Measurements from ENCODE around the gene DLG2. TPM values are rescaled to one million over a fixed set of nuclear protein-coding genes. Genes with fewer than 3 reads are reported as not detected.
"Not testable (repeated sequence)": the region's sequence is repeated elsewhere in the genome, so short reads cannot be mapped to it uniquely, and the experiment has no call there.

DLG2 gene
- total RNA-seq, 1 experiment from 2014 or later: 0.17 TPM

GRCh38 chr11:85236211-85236610, 390.9 kb downstream of the DLG2 start:
- no peak for DNase-seq (ENCODE audit: low read depth)

- no peak for DNase-seq (ENCODE audit: low read depth)
Measured at GRCh38 chr11:85232559-85232958, 394.6 kb downstream of the DLG2 start.

DNA sequence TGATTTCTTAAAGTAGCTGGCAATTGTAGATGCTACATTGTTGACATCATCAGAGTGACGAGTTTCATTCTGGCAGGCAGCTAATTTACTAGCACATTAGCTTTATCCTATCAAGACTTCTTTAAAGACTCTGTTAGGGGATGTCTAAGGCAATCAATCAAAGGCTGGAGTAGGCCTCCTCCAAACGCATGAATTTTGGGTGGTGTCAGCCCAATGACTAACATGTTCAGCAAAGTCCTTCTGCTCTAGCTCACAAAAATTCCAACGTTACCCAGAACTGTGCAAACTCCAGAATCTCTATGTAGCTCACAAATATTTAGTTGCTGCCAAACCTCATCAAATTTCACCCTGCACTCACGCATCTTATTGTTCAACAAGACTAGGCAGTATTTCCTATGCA, 395.6 kb downstream of the DLG2 start:
- no peak for DNase-seq (ENCODE audit: low read depth)

DNA sequence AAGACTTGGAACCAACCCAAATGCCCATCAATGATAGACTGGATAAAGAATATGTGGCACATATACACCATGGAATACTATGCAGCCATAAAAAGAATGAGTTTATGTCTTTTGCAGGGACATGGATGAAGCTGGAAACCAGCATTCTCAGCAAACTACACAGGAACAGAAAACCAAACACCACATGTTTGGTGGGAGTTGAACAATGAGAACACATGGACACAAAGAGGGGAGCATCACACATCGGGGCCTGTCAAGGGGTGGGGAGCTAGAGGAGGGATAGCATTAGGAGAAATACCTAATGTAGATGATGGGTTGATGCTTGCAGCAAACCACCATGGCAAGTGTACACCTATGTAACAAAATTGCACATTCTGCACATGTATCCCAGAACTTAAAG, 397.4 kb downstream of the DLG2 start:
- DNase-seq (ENCODE audit: low read depth): not testable (repeated sequence)

- DNase-seq (ENCODE audit: low read depth): no peak
Measured at GRCh38 chr11:85196968-85197367, 430.2 kb downstream of the DLG2 start.

DNA sequence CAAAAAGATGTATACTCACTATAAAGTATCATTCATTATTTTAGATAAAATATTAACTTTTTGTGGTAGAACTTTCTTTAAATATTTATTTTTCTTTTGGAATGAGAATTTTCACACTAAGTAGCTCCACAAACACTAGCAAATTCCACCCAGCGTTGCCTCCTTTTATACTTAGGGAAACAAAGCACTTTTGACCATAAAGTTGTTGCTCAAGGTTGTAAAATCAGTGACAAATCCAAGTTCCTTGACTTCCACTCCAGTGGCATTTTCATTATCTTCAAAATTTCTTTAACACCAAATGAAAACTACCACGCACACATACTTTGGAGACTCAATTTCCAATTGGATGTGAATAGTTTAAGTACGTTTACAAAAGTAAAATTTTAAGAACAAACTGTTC, 431.2 kb downstream of the DLG2 start:
- no peak for DNase-seq (ENCODE audit: low read depth)

- no peak for DNase-seq (ENCODE audit: low read depth)
Measured at GRCh38 chr11:85187992-85188391, 439.2 kb downstream of the DLG2 start.

- DNase-seq (ENCODE audit: low read depth): no peak
Measured at GRCh38 chr11:85184721-85185120, 442.4 kb downstream of the DLG2 start.

DNA sequence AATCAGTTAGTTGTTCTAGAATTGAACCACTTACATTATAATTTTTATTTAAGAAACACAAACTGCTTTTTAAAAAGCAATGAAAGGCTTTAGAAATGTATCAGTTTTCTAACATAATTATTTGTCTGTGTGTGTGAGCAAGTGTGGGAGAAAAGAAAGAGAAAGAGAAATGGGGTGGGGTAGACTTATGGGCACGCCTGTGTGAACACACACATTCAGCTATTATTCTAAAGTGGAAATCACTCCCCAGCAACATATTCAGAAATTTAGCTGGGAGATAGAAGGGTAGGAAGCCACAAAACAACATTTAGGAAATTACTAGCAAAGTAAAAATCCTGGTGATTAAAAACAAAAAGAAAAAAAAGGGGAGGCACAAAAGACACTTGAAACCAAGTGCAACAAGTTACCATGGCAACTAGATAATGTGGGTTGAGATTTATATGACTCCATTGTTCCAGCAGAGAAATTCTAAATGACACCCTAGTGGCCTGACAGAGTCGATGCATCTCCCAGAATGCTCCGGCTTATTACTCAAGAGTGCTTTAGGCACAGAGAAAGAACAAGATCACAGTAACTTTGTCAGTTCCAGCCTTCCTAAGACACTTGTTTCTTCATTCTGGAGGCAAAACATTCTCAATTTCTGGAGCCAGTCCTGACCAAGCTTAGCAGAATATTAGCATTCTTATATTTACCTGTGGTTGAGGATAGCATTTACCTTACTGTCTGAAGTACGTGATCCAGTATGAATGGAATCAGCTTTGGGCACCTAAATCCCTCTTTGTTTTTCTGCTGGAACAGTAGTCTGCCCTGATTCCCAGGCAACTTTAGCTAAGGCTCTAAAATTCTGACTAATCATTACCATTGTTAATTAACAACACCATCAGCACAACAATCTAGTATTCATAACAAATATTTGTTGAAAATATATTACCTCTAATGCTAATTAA, 444.4 kb downstream of the DLG2 start:
- DNase-seq (ENCODE audit: low read depth): peak; percentile 1

GRCh38 chr11:85180528-85180927, 446.6 kb downstream of the DLG2 start:
- DNase-seq (ENCODE audit: low read depth): no peak

- DNase-seq (ENCODE audit: low read depth): no peak
Measured at GRCh38 chr11:85171648-85172257, 455.4 kb downstream of the DLG2 start.

GRCh38 chr11:85170184-85170583, 457.0 kb downstream of the DLG2 start:
- no peak for DNase-seq (ENCODE audit: low read depth)

DNA sequence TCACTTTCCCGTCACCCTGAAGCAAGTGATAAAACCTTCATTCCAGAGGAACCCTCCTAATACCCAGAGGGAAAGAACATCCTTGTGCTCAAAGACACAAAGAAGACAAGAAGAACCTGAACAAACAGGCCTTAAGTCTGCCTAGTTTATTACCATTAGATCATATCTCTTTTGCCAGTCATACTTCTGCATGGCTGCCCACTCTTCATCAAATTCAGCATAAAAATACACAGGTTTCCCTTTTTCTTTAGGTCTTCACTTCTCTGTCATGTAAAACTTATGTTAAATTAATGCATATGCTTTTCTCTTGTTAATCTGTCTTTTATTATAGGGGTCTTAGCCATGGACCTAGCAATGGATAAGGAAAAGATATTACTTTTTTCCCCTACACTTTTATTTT, 459.7 kb downstream of the DLG2 start:
- DNase-seq (ENCODE audit: low read depth): no peak

- no peak for DNase-seq (ENCODE audit: low read depth)
Measured at GRCh38 chr11:85167038-85167437, 460.1 kb downstream of the DLG2 start.

GRCh38 chr11:85165819-85166218, 461.3 kb downstream of the DLG2 start:
- DNase-seq (ENCODE audit: low read depth): no peak

- no peak for DNase-seq (ENCODE audit: low read depth)
Measured at GRCh38 chr11:85164743-85165142, 462.4 kb downstream of the DLG2 start.

GRCh38 chr11:85154294-85154693, 472.9 kb downstream of the DLG2 start:
- no peak for DNase-seq (ENCODE audit: low read depth)

GRCh38 chr11:85137597-85137996, 489.5 kb downstream of the DLG2 start:
- DNase-seq (ENCODE audit: low read depth): no peak

- DNase-seq (ENCODE audit: low read depth): no peak
Measured at GRCh38 chr11:85133636-85134035, 493.5 kb downstream of the DLG2 start.

- no peak for DNase-seq (ENCODE audit: low read depth)
Measured at GRCh38 chr11:85132851-85133585, 494.1 kb downstream of the DLG2 start.

DNA sequence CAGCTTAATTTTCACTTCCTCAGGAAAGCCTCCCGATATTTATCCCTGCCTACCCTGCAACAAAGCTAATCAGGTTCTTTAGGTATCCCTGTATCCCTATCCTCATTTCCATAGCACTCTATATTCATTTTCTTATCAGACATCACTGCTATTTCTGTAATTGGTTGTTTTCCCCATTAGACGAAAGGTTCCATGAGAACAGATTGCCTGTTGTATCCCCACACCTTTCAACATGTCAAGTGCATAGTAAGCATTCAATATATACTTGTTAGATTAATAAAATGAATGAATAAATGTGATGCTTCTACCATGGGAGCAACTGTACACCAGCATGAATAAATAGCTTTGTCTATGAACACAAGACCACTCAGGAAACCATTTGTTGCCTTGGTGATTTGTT, 499.8 kb downstream of the DLG2 start:
- DNase-seq (ENCODE audit: low read depth): no peak

DNA sequence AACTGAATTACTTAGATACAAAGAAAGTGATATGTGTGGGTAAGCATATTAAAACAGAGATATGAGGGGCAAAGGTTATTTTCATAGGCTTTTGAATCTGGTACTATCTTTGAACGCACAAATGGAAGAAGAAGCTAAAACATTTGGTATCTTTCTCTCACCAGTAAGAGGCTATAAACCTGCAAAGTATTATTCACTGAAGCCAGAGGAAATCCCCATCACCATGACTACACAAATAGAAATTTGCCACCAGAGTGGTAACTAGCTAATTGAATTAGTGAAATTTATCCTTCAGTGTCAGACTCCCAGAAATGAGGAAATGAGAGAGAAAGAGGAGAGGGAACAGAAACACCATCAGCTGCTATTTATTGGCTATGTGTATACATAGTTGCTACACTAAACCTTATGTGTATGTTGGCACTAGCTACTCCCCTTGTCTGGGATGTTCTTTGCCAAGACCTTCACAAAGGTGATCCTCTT, 503.4 kb downstream of the DLG2 start:
- DNase-seq (ENCODE audit: low read depth): no peak

Measured in LHCN-M2 (cell line).